ENCODE measurements around the gene ICA1. TPM values are rescaled to one million over a fixed set of nuclear protein-coding genes. Genes with fewer than 3 reads are reported as not detected.

Gene ICA1
- total and polyA plus RNA-seq, 2 of the 4 experiments (the other 2 are of a cell fraction), result not detected

DNA sequence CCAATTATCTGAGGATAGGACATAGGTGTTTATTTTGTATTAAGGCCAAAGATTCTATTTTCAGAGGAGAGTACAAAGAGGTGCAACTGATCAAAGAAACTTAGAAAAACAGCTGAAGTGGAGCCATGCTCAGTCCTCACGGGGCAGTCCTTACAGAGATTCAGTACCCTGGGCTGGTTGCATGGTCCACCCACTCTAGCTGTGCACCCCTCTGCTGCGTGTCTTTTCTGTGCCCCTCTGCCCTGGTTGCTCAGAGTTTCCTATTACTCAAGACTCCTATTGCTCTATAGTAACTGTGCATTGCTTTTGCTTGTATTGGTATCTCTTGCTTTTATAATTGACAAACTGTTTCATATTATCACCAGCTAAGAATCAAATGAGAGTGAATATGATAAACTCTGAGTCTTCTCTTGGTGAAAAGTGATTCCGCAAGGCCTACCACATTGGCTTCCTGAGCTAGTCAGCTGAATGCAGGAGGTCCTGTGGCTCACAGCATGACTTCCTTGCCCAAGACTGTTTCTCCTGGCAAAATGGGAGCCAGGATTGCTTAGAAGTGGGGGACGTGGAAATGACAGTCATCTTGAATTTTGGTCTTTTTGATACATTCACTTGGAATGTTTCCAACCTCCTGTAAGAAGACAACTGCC is 156.4 kb downstream of the ICA1 start:
- BruUV-seq (replicated peaks), result no TSS peak
- H3K14ac ChIP-seq (replicated peaks; ENCODE audit: low read depth, low read length), result no peak overlapping the region
- no peak for TF ChIP-seq FOS (IDR thresholded peaks at IDR 0.05; ENCODE audit: low read depth, low read length)
- no peak overlapping the region for H3K27ac ChIP-seq (ENCODE audit: insufficient read depth, low read length)
- CTCF ChIA-PET, result no interaction called here
- in situ Hi-C loops (cut with MboI; ENCODE audit: low sequenced_read_pairs) (no loop called here), dilution Hi-C loops (cut with HindIII; ENCODE audit: low sequenced_read_pairs, unreplicated experiment) (no loop called here), intact Hi-C loops (cut with micrococcal nuclease) (no loop called here)
- no peaks in the 10 kb centered on the region for H4K20me1 ChIP-seq (ENCODE audit: insufficient read depth, low read length)
- no peak overlapping the region for H2AK5ac ChIP-seq (ENCODE audit: low read depth, low read length)
- H2AFZ ChIP-seq (replicated peaks; ENCODE audit: low read length, poor library complexity), result no peak overlapping the region
- no peak overlapping the region for H2BK5ac ChIP-seq (ENCODE audit: low read depth, low read length, poor library complexity, severe bottlenecking)
- H3K36me3 ChIP-seq (ENCODE audit: control insufficient read depth, insufficient read depth, low read length), result no peaks in the 10 kb centered on the region
- H3K27me3 ChIP-seq (ENCODE audit: control insufficient read depth, insufficient read depth, low read length), result no peaks in the 10 kb centered on the region
- 20% methylated on average over 1 of the region's 4 CpGs; no CpG with 5 or more reads in 1 of the 2 experiments for WGBS, 2 experiments (ENCODE audit: extremely low coverage in 2 of 2, insufficient read length in 1 of 2)
- DNase-seq (no peak), ATAC-seq (ENCODE audit: low read depth) (no peak)
- H3K18ac ChIP-seq (ENCODE audit: low read depth, low read length), result no peak overlapping the region
- H3K4me2 ChIP-seq (ENCODE audit: low read depth, low read length), result no peak overlapping the region
- POLR2A ChIA-PET (ENCODE audit: unreplicated experiment), result no interaction called here
- H3K9ac ChIP-seq (ENCODE audit: low read depth, low read length), result no peak overlapping the region
- H2BK15ac ChIP-seq (ENCODE audit: low read depth, low read length), result no peak overlapping the region
- H2BK120ac ChIP-seq (ENCODE audit: low read depth, low read length), result no peak overlapping the region
- H4K91ac ChIP-seq (ENCODE audit: insufficient read depth, low read depth, low read length), result no peak overlapping the region
- H3K4me1 ChIP-seq (ENCODE audit: control insufficient read depth, insufficient read depth, low read length), result no peaks in the 10 kb centered on the region; the same call in 1 of the 2 replicates
- no peak overlapping the region for H3K4me3 ChIP-seq (ENCODE audit: insufficient read depth, low read depth, low read length)
- H3K79me1 ChIP-seq (ENCODE audit: low read depth in 1 of 2, low read length in 2 of 2), result no peaks in the 10 kb centered on the region
- no peak overlapping the region for H3K56ac ChIP-seq (ENCODE audit: extremely low read depth, insufficient read depth, low read length)
- no peak overlapping the region for H2BK20ac ChIP-seq (ENCODE audit: low read depth, low read length)
- no peaks in the 10 kb centered on the region for H3K9me1 ChIP-seq (ENCODE audit: insufficient read depth, low read length)
- no peak overlapping the region for H4K8ac ChIP-seq (ENCODE audit: low read depth in 2 of 2, low read length in 2 of 2)
- H2AK9ac ChIP-seq (replicated peaks; ENCODE audit: low read depth, low read length, poor library complexity), result no peak overlapping the region
- H3K9me3 ChIP-seq (ENCODE audit: control insufficient read depth, insufficient read depth, low read length), result no peaks in the 10 kb centered on the region
- no peak overlapping the region for H3K4ac ChIP-seq (ENCODE audit: low read depth, low read length)
- H3K23ac ChIP-seq (ENCODE audit: low read depth, low read length), result no peak overlapping the region
- no peak overlapping the region for H4K5ac ChIP-seq (ENCODE audit: low read depth, low read length)

Measured in IMR-90 (cell line).